ENCODE measurements around the gene HOXA2.

DNA sequence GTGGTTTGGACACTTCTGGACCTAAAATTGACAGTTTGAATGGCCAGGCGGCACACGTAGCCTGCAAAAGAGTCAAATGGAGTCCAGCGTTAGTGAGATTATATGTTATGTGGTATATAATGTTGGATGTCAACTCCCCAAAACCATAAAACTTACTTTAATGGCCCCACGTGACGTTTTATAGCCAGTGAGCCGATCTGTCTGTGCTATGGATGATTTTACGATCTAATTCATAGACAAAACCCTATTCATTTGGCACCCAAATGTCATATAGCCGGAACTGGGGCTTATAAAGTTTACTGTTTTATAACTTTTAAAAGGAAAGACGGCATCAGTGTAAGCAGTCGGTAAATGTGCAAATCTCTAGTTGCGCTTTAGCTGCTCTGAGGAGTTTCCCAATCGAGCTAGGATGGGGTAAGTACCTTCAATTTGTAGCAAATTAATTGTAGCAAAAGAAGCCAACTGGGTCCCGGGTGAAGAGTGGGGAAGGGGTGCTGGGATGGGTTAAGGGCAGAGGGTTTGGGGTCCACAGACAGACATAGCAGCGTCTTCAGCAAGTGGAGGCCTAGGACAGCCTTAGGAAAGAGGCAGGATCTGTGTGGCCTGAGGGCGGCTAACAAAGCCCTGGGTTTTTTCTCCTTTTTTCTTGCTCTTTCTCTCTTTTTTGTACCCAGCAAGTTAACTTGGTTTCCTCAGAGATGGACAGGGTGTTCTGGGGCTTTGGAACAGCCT is 37.8 kb upstream of the HOXA2 start:
- TF ChIP-seq, protein P1, sequence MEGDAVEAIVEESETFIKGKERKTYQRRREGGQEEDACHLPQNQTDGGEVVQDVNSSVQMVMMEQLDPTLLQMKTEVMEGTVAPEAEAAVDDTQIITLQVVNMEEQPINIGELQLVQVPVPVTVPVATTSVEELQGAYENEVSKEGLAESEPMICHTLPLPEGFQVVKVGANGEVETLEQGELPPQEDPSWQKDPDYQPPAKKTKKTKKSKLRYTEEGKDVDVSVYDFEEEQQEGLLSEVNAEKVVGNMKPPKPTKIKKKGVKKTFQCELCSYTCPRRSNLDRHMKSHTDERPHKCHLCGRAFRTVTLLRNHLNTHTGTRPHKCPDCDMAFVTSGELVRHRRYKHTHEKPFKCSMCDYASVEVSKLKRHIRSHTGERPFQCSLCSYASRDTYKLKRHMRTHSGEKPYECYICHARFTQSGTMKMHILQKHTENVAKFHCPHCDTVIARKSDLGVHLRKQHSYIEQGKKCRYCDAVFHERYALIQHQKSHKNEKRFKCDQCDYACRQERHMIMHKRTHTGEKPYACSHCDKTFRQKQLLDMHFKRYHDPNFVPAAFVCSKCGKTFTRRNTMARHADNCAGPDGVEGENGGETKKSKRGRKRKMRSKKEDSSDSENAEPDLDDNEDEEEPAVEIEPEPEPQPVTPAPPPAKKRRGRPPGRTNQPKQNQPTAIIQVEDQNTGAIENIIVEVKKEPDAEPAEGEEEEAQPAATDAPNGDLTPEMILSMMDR (IDR thresholded peaks at IDR 0.05) = no peak
- no peak for TF ChIP-seq POLR2A (IDR thresholded peaks at IDR 0.05)
